Measurements from ENCODE around the gene POU3F1.

POU3F1 gene

GRCh38 chr1:38075191-38075590 is 28.6 kb upstream of the POU3F1 start:
- TF ChIP-seq CTCF (IDR thresholded peaks at IDR 0.05; ENCODE audit: low read depth, low read length, poor library complexity, severe bottlenecking) (no peak), EZH2phosphoT487 (IDR thresholded peaks at IDR 0.05; ENCODE audit: borderline replicate concordance, low read length) (no peak)
- Histone ChIP-seq H4K20me1 (ENCODE audit: control insufficient read depth, insufficient read depth, low read depth, low read length) (no peaks in the 10 kb centered on the region), H3F3A (ENCODE audit: control insufficient read depth, insufficient read depth) (no peaks in the 10 kb centered on the region), H3K36me3 (ENCODE audit: control insufficient read depth, low read length) (no peaks in the 10 kb centered on the region), H3K4me1 (ENCODE audit: control insufficient read depth, low read length) (no peaks in the 10 kb centered on the region), H3K79me2 (ENCODE audit: control insufficient read depth, low read length) (no peaks in the 10 kb centered on the region), H3K27ac (ENCODE audit: low read depth, low read length) (no peak overlapping the region), H3K27me3 (ENCODE audit: control insufficient read depth, low read length) (peaks cover 11% of the 10 kb centered on the region), H3K9me2 (replicated peaks; ENCODE audit: control insufficient read depth, low read length) (no peaks in the 10 kb centered on the region), H3K4me2 (ENCODE audit: low read length) (no peak overlapping the region), H3K9me3 (ENCODE audit: control insufficient read depth, insufficient read depth, low read length) (no peaks in the 10 kb centered on the region), H3K4me3 (ENCODE audit: low read length) (no peak overlapping the region)

- H3K4me3 ChIP-seq (ENCODE audit: low read length) = no peak overlapping the region
- no peak overlapping the region for H3K27ac ChIP-seq (ENCODE audit: low read depth, low read length)
- H3F3A ChIP-seq (ENCODE audit: control insufficient read depth, insufficient read depth) = no peaks in the 10 kb centered on the region
- H3K36me3 ChIP-seq (ENCODE audit: control insufficient read depth, low read length) = no peaks in the 10 kb centered on the region
- no peak for TF ChIP-seq EZH2phosphoT487 (IDR thresholded peaks at IDR 0.05; ENCODE audit: borderline replicate concordance, low read length)
- no peak for TF ChIP-seq CTCF (IDR thresholded peaks at IDR 0.05; ENCODE audit: low read depth, low read length, poor library complexity, severe bottlenecking)
- no peaks in the 10 kb centered on the region for H3K4me1 ChIP-seq (ENCODE audit: control insufficient read depth, low read length)
- no peaks in the 10 kb centered on the region for H3K79me2 ChIP-seq (ENCODE audit: control insufficient read depth, low read length)
- H3K4me2 ChIP-seq (ENCODE audit: low read length) = no peak overlapping the region
- no peaks in the 10 kb centered on the region for H3K9me2 ChIP-seq (replicated peaks; ENCODE audit: control insufficient read depth, low read length)
- H3K9me3 ChIP-seq (ENCODE audit: control insufficient read depth, insufficient read depth, low read length) = no peaks in the 10 kb centered on the region
- peaks cover 15% of the 10 kb centered on the region for H3K27me3 ChIP-seq (ENCODE audit: control insufficient read depth, low read length)
- H4K20me1 ChIP-seq (ENCODE audit: control insufficient read depth, insufficient read depth, low read depth, low read length) = no peaks in the 10 kb centered on the region
Measured at GRCh38 chr1:38074302-38074677, 27.7 kb upstream of the POU3F1 start.

- Histone ChIP-seq H3K36me3 (ENCODE audit: control insufficient read depth, low read length) (no peaks in the 10 kb centered on the region), H3K9me2 (replicated peaks; ENCODE audit: control insufficient read depth, low read length) (no peaks in the 10 kb centered on the region), H3K9me3 (ENCODE audit: control insufficient read depth, insufficient read depth, low read length) (no peaks in the 10 kb centered on the region), H3K27ac (ENCODE audit: low read depth, low read length) (no peak overlapping the region), H4K20me1 (ENCODE audit: control insufficient read depth, insufficient read depth, low read depth, low read length) (no peaks in the 10 kb centered on the region), H3F3A (ENCODE audit: control insufficient read depth, insufficient read depth) (no peaks in the 10 kb centered on the region), H3K4me3 (ENCODE audit: low read length) (no peak overlapping the region), H3K4me1 (ENCODE audit: control insufficient read depth, low read length) (no peaks in the 10 kb centered on the region), H3K27me3 (ENCODE audit: control insufficient read depth, low read length) (peaks cover 16% of the 10 kb centered on the region), H3K79me2 (ENCODE audit: control insufficient read depth, low read length) (no peaks in the 10 kb centered on the region), H3K4me2 (ENCODE audit: low read length) (no peak overlapping the region)
- TF ChIP-seq CTCF (IDR thresholded peaks at IDR 0.05; ENCODE audit: low read depth, low read length, poor library complexity, severe bottlenecking) = no peak
- no peak for TF ChIP-seq EZH2phosphoT487 (IDR thresholded peaks at IDR 0.05; ENCODE audit: borderline replicate concordance, low read length)
Measured at GRCh38 chr1:38073534-38074301, 27.1 kb upstream of the POU3F1 start.
